Fibroblast of skin of left quadriceps (primary cell): Measurements from ENCODE around the gene APOA1.

Source experiments
- DNase-seq, 2 experiments: peaks; one replicate each; pipeline ENCODE4 v3.0.0-alpha.2; 2013; ENCODE audit warnings: low read depth in 2 of 2

Gene APOA1

GRCh38 chr11:116837231-116838091, at the start of gene APOA1:
Gene APOA1 (minus strand): TSS chr11:116837622. CDS start chr11:116837387, 235 bp downstream.
- no peak for DNase-seq

- no peak for DNase-seq
These were observed 48.7 kb upstream of the APOA1 start for GRCh38 chr11:116885951-116886655.

GRCh38 chr11:116882386-116882785, 45.0 kb upstream of the APOA1 start:
- DNase-seq: peak; percentile 55 to 63

- DNase-seq: no peak
These were observed 43.7 kb upstream of the APOA1 start for GRCh38 chr11:116881143-116881542.

- DNase-seq: peak; percentile 57 to 62
These were observed 42.6 kb upstream of the APOA1 start for GRCh38 chr11:116879800-116880625.

- DNase-seq: no peak
These were observed 39.2 kb upstream of the APOA1 start for GRCh38 chr11:116876656-116877055.

GRCh38 chr11:116875194-116875593, 37.8 kb upstream of the APOA1 start:
- DNase-seq: no peak

GRCh38 chr11:116874251-116874650, 36.8 kb upstream of the APOA1 start:
- DNase-seq: peak in 1 of 2 experiments; percentile 32

GRCh38 chr11:116873381-116873780, 36.0 kb upstream of the APOA1 start:
- DNase-seq: no peak

GRCh38 chr11:116871248-116871647, 33.8 kb upstream of the APOA1 start:
- DNase-seq: peak; percentile 62 to 63

GRCh38 chr11:116870054-116870453, 32.6 kb upstream of the APOA1 start:
- DNase-seq: no peak

- no peak for DNase-seq
These were observed 32.2 kb upstream of the APOA1 start for GRCh38 chr11:116869610-116870009.

- DNase-seq: no peak
These were observed 30.6 kb upstream of the APOA1 start for GRCh38 chr11:116868066-116868465.

- DNase-seq: no peak
These were observed 30.2 kb upstream of the APOA1 start for GRCh38 chr11:116867619-116868018.

GRCh38 chr11:116866804-116867455, 29.5 kb upstream of the APOA1 start:
- no peak for DNase-seq

GRCh38 chr11:116865696-116866095, 28.3 kb upstream of the APOA1 start:
- peak; percentile 87 for DNase-seq

- no peak for DNase-seq
These were observed 27.1 kb upstream of the APOA1 start for GRCh38 chr11:116864531-116864930.

- no peak for DNase-seq
These were observed 25.5 kb upstream of the APOA1 start for GRCh38 chr11:116862951-116863350.

GRCh38 chr11:116862185-116862584, 24.8 kb upstream of the APOA1 start:
- no peak for DNase-seq

GRCh38 chr11:116861539-116861938, 24.1 kb upstream of the APOA1 start:
- DNase-seq: no peak

GRCh38 chr11:116860303-116860702, 22.9 kb upstream of the APOA1 start:
- no peak for DNase-seq

GRCh38 chr11:116859175-116859574, 21.8 kb upstream of the APOA1 start:
- DNase-seq: no peak
